Lower lobe of right lung (tissue), 2 donors: ENCODE data around the gene AHI1. TPM values are rescaled to one million over a fixed set of nuclear protein-coding genes. Genes with fewer than 3 reads are reported as not detected.

Source experiments
- ATAC-seq, 2 donors: fragments of 200-7000 bp; cut with Tn5 transposase; one replicate each; pipeline ENCODE4 v1.9.1; 2020 to 2022; ENCODE audit warnings: mild to moderate bottlenecking in 2 of 2, moderate library complexity in 2 of 2
- DNase-seq: peaks from one replicate; pipeline ENCODE4 v3.0.0-alpha.2; 2020
- H3K27ac ChIP-seq: fragments of 200-600 bp; one replicate; pipeline ENCODE4 v1.8.0; 2022
- H3K27me3 ChIP-seq: fragments of 200-600 bp; one replicate; pipeline ENCODE4 v1.8.0; 2022; ENCODE audit warnings: low read depth
- H3K36me3 ChIP-seq: fragments of 200-600 bp; one replicate; pipeline ENCODE4 v1.8.0; 2022; ENCODE audit warnings: mild to moderate bottlenecking
- H3K4me1 ChIP-seq: fragments of 200-600 bp; one replicate; pipeline ENCODE4 v1.8.0; 2022
- H3K4me3 ChIP-seq: fragments of 200-600 bp; one replicate; pipeline ENCODE4 v1.8.0; 2022; ENCODE audit warnings: mild to moderate bottlenecking
- H3K9me3 ChIP-seq: fragments of 200-600 bp; one replicate; pipeline ENCODE4 v1.8.0; 2022
- intact Hi-C: fragments of 100-400 bp; cut with DNase I; formaldehyde crosslinking; loops from one replicate; pipeline ENCODE4 v1.11.0; 2022
- total RNA-seq: library from RNA; stranded (reverse); fragmentation: NEBNext Ultra II Directional; extraction: Animal tissue kit (Norgen Biotek cat#: 25700); gene quantifications from one replicate; pipeline ENCODE4 v1.2.1, GENCODE V29; 2021
- TF ChIP-seq, protein P1 (sequence below): fragments of 200-600 bp; IDR thresholded peaks from one replicate; pipeline ENCODE4 v1.8.0; 2022; ENCODE audit warnings: antibody characterized with exemption, mild to moderate bottlenecking
- donor health status: DM: no; HTN: yes; CAD: no; lungs with severe emphysema.

Gene AHI1
- total RNA-seq, 1 donor from 2014 or later = 31.7 TPM

DNA sequence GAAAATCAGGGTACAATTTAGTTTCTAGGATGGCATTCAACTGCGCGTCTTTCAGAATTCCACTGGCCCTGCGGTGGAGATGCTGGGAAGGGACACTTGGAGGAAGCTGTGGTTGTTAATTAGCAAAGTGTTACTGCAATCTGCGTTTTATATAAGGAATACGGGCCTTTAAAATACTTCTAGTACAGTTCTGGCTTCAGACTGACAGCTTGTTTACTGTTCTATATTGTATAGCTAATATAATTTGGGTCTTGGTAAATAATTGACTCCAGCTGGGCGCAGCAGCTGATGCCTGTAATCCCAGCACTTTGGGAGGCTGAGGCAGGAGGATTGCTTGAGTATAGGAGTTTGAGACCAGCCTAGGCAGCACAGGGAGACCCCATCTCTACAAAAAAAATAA, 252.7 kb downstream of the AHI1 start:
- Histone ChIP-seq H3K4me1 (no peaks in the 10 kb centered on the region), H3K27me3 (no peaks in the 10 kb centered on the region), H3K36me3 (no peaks in the 10 kb centered on the region), H3K27ac (no peak overlapping the region), H3K4me3 (no peak overlapping the region), H3K9me3 (no peaks in the 10 kb centered on the region)
- ATAC-seq = no peak
- TF ChIP-seq, protein P1, sequence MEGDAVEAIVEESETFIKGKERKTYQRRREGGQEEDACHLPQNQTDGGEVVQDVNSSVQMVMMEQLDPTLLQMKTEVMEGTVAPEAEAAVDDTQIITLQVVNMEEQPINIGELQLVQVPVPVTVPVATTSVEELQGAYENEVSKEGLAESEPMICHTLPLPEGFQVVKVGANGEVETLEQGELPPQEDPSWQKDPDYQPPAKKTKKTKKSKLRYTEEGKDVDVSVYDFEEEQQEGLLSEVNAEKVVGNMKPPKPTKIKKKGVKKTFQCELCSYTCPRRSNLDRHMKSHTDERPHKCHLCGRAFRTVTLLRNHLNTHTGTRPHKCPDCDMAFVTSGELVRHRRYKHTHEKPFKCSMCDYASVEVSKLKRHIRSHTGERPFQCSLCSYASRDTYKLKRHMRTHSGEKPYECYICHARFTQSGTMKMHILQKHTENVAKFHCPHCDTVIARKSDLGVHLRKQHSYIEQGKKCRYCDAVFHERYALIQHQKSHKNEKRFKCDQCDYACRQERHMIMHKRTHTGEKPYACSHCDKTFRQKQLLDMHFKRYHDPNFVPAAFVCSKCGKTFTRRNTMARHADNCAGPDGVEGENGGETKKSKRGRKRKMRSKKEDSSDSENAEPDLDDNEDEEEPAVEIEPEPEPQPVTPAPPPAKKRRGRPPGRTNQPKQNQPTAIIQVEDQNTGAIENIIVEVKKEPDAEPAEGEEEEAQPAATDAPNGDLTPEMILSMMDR = no peak
- DNase-seq = no peak
- intact Hi-C loops = no loop called here

DNA sequence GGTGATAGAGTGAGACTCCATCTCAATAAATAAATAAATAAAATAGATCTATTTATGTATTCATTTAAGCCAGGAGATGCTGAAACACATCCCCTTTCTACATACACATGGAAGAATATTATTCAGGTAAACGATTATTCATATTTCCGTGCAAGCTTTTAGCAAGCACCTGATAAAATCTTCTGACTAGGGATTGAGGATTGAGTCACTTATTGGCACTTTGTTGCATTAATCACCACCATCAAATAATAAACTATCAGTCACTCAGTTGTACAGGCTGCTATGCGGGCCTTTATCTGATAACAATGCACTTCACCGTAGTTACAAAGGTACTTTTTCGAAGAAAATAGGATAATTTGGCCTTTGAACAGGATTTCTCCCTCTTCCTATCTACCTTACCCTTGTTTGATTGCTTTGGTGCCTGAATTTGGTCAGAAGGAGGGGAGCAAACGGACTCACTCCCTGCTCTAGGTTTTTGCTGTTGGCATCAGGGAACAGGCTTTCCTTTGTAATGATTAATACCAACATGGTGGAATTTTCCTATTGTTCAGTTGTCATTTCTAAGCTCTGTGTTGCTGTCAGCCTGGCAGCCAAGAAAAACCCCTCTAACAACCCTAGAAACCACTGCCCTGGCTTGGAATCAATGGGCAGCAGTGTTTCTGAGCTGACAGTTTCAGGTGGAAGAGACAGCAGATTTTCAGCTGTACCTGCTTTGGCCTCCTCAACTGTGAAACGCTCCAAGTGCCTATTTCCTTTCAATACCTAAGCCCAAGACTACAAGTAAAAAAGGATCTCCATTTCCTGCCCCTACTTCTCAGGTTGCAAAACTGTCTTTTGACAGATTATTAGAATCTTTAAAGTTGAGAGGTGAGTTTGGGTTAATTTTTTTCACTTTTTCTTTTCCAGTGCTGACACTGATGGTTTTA, 253.4 kb downstream of the AHI1 start:
- H3K36me3 ChIP-seq = no peaks in the 10 kb centered on the region
- DNase-seq = no peak
- no peaks in the 10 kb centered on the region for H3K4me1 ChIP-seq
- H3K4me3 ChIP-seq = no peak overlapping the region
- intact Hi-C loops = no loop called here
- TF ChIP-seq, protein P1 = no peak
- no peak for ATAC-seq
- no peaks in the 10 kb centered on the region for H3K27me3 ChIP-seq
- no peaks in the 10 kb centered on the region for H3K9me3 ChIP-seq
- H3K27ac ChIP-seq = no peak overlapping the region

DNA sequence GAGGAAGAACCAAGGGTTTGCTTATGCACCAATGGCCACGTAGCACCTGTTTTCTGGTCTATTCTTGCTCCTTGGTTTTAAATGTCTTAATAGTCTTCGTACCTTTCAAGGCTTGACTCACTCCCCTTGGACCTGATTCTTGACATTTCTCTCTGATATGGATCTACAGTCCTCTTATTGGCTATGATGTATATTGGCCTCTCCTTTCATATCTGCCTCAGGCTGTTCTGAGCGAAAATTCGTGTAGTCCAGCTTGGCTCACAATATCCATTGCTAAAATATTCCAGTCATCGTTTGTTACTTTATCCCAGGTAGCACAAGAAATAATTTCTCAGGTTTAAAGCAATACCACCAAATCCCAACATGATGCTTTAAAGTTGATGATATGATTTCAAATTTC, 256.8 kb downstream of the AHI1 start:
- TF ChIP-seq, protein P1 = no peak
- intact Hi-C loops = no loop called here
- DNase-seq = no peak
- Histone ChIP-seq H3K27me3 (no peaks in the 10 kb centered on the region), H3K4me1 (no peaks in the 10 kb centered on the region), H3K4me3 (no peak overlapping the region), H3K9me3 (no peaks in the 10 kb centered on the region), H3K27ac (no peak overlapping the region), H3K36me3 (no peaks in the 10 kb centered on the region)
- no peak for ATAC-seq

DNA sequence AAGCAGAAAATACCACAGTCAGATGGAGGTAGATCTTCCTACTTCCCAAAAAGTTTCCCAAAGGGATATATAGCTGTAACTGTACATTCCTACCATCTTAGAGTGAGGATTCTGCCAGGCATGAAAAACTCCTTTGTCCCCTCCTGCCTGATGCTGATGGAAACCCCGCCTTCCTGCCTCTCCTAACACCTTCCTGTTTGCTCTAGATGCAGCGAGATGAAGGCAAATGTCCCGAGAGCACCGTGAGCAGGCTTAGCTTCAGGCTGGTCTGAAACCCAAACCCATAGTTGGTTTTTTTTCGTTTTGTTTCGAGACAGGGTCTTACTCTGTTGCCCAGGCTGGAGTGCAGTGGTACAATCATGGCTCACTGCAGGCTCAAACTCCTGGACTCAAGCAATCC, 260.8 kb downstream of the AHI1 start:
- no peak for ATAC-seq
- no peak overlapping the region for H3K4me3 ChIP-seq
- H3K36me3 ChIP-seq = no peaks in the 10 kb centered on the region
- DNase-seq = no peak
- H3K27me3 ChIP-seq = no peaks in the 10 kb centered on the region
- no peaks in the 10 kb centered on the region for H3K4me1 ChIP-seq
- no peak overlapping the region for H3K27ac ChIP-seq
- TF ChIP-seq, protein P1 = no peak
- H3K9me3 ChIP-seq = no peaks in the 10 kb centered on the region
- intact Hi-C loops = no loop called here

DNA sequence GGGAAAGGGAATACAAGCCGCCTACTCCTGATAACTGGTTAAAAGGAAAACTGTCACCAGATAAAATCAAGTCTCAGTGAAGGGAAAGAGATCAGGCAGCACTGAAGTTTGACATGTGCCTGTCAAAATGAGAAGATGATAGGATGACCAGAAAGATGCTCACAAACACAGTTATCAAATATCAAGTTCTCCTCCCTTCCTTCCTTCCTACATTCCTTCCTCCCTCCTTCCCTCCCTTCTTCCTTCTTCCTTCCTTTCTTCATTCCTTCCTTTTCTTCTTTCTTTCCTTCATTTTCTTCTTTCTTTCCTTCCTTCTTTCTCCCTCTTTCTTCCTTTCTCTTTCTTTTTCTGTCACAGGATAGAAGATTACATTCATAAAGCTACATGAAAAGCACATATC, 261.2 kb downstream of the AHI1 start:
- no peaks in the 10 kb centered on the region for H3K27me3 ChIP-seq
- H3K4me1 ChIP-seq = no peaks in the 10 kb centered on the region
- TF ChIP-seq, protein P1 = no peak
- DNase-seq (no peak), ATAC-seq (no peak)
- H3K4me3 ChIP-seq = no peak overlapping the region
- no peaks in the 10 kb centered on the region for H3K9me3 ChIP-seq
- no peak overlapping the region for H3K27ac ChIP-seq
- no peaks in the 10 kb centered on the region for H3K36me3 ChIP-seq
- intact Hi-C loops = no loop called here
